Ovary (tissue), 3 donors: Measurements from ENCODE around the gene RIC1.
"Not testable (repeated sequence)": the region's sequence is repeated elsewhere in the genome, so short reads cannot be mapped to it uniquely, and the experiment has no call there.

Source experiments
- EP300 ChIP-seq: sonication (generic); formaldehyde crosslinking; IDR thresholded peaks from one replicate; pipeline ENCODE4 v1.6.1; 2017; ENCODE audit warnings: antibody characterized with exemption
- POLR2A ChIP-seq: fragments of 450-650 bp; IDR thresholded peaks from one replicate; pipeline ENCODE4 v1.6.1; 2017; ENCODE audit warnings: antibody characterized with exemption, mild to moderate bottlenecking, moderate library complexity
- TF ChIP-seq, protein P1 (sequence below), 3 donors: fragments of 450-650 bp in 2 of 3; fragments of 200-600 bp in 1 of 3; IDR thresholded peaks; one replicate each; pipeline versions ENCODE4 v1.5.1 to v1.8.0; 2016 to 2022; ENCODE audit warnings: antibody characterized with exemption in 3 of 3, mild to moderate bottlenecking in 1 of 3
- donor health status: DM: no; HTN: no; CAD: no.

- not testable (repeated sequence) for TF ChIP-seq POLR2A, EP300
- TF ChIP-seq, protein P1, sequence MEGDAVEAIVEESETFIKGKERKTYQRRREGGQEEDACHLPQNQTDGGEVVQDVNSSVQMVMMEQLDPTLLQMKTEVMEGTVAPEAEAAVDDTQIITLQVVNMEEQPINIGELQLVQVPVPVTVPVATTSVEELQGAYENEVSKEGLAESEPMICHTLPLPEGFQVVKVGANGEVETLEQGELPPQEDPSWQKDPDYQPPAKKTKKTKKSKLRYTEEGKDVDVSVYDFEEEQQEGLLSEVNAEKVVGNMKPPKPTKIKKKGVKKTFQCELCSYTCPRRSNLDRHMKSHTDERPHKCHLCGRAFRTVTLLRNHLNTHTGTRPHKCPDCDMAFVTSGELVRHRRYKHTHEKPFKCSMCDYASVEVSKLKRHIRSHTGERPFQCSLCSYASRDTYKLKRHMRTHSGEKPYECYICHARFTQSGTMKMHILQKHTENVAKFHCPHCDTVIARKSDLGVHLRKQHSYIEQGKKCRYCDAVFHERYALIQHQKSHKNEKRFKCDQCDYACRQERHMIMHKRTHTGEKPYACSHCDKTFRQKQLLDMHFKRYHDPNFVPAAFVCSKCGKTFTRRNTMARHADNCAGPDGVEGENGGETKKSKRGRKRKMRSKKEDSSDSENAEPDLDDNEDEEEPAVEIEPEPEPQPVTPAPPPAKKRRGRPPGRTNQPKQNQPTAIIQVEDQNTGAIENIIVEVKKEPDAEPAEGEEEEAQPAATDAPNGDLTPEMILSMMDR (IDR thresholded peaks at IDR 0.05): not testable (repeated sequence)
Measured at GRCh38 chr9:5717434-5717833, 88.5 kb downstream of the RIC1 start.
